Kidney (tissue), 14 donors: Measurements from ENCODE around the gene NUCB1. TPM values are rescaled to one million over a fixed set of nuclear protein-coding genes. Genes with fewer than 3 reads are reported as not detected.

ENCODE experiments used
- DNase-seq, 5 donors: peaks; one replicate each; pipeline ENCODE4 v3.0.0-alpha.2; 2013 to 2020
- FAIRE-seq: peaks from 2 replicates; lab custom pipeline; 2012; peaks lifted over from hg19 to GRCh38; lab: Jason Lieb, UNC
- H3K27ac ChIP-seq, 2 donors: one replicate each; pipeline ENCODE4 v1.7.0; 2013; ENCODE audit warnings: low read depth in 2 of 2, low read length in 2 of 2, inconsistent platforms in 1 of 2
- H3K27me3 ChIP-seq: one replicate; pipeline ENCODE4 v1.7.1; 2013; ENCODE audit warnings: low read length, inconsistent platforms; ENCODE audit not compliant: control insufficient read depth, insufficient read depth
- H3K36me3 ChIP-seq, 3 donors: one replicate each; pipeline versions ENCODE4 v1.7.0 to v1.7.1; 2013; ENCODE audit warnings: low read length in 3 of 3, control low read depth in 1 of 3, inconsistent platforms in 1 of 3; ENCODE audit not compliant: insufficient read depth in 3 of 3, control insufficient read depth in 2 of 3
- H3K4me1 ChIP-seq, 3 donors: one replicate each; pipeline versions ENCODE4 v1.7.0 to v1.7.1; 2013; ENCODE audit warnings: low read length in 3 of 3, inconsistent platforms in 1 of 3, low read depth in 1 of 3; ENCODE audit not compliant: control insufficient read depth in 2 of 3, insufficient read depth in 2 of 3
- H3K4me3 ChIP-seq, 3 donors: one replicate each; pipeline versions ENCODE4 v1.7.0 to v1.8.1; 2013; ENCODE audit warnings: low read length in 3 of 3, control low read depth in 1 of 3, inconsistent platforms in 1 of 3
- H3K9ac ChIP-seq, 3 donors: one replicate each; pipeline versions ENCODE4 v1.7.0 to v1.7.1; 2013; ENCODE audit warnings: low read length in 3 of 3, control low read depth in 1 of 3, inconsistent platforms in 1 of 3
- H3K9me3 ChIP-seq, 3 donors: one replicate each; pipeline versions ENCODE4 v1.7.0 to v1.7.1; 2013; ENCODE audit warnings: low read length in 3 of 3, control low read depth in 1 of 3, inconsistent platforms in 1 of 3; ENCODE audit not compliant: control insufficient read depth in 2 of 3, insufficient read depth in 1 of 3
- CTCF ChIP-seq: IDR thresholded peaks from 3 replicates; pipeline ENCODE4 v1.5.1; 2012; ENCODE audit warnings: mild to moderate bottlenecking, moderate library complexity, borderline replicate concordance; ENCODE audit not compliant: insufficient read depth; ENCODE audit errors: extremely low read depth
- intact Hi-C: fragments of 100-400 bp; cut with DNase I; formaldehyde crosslinking; loops from one replicate; pipeline ENCODE4 v1.11.1; 2022
- polyA plus RNA-seq: library from polyadenylated mRNA; stranded (reverse); fragments of 350-450 nt; fragmentation: Illumina TruSeq; extraction: RNeasy Lipid Tissue Mini Kit (QIAGEN cat#74804); gene quantifications from one replicate; pipeline ENCODE4 v1.2.3, GENCODE V29; 2014; ENCODE audit warnings: low read depth, low replicate concordance; ENCODE audit not compliant: insufficient read depth
- total RNA-seq: library from RNA; stranded (reverse); fragmentation: NEBNext Ultra II Directional; extraction: Animal tissue kit (Norgen Biotek cat#: 25700); gene quantifications from one replicate; pipeline ENCODE4 v1.2.1, GENCODE V29; 2021
- donor health status: control.
- donor health status: control.
- donor health status: control.
- donor health status: control.
- donor health status: control.
- donor health status: DM: yes; HTN: yes; CAD: no.
- donor health status: Normal renal cell carcinoma (clear cell type).

NUCB1 gene
- total and polyA plus RNA-seq, 2 donors from 2014 or later, result 265 to 503 TPM

GRCh38 chr19:48962029-48962848 is 62.1 kb downstream of the NUCB1 start:
- no peaks in the 10 kb centered on the region for H3K9me3 ChIP-seq
- H3K27ac ChIP-seq, result peak overlapping the region; percentile 83 to 92
- peak overlapping the region in 1 of 3 donors; percentile 39 for H3K4me3 ChIP-seq
- H3K9ac ChIP-seq, result peak overlapping the region in 1 of 3 donors; percentile 67
- peaks cover 0 to 26% (median 21%) of the 10 kb centered on the region in 3 donors for H3K4me1 ChIP-seq
- intact Hi-C loops, result no loop called here
- H3K27me3 ChIP-seq, result no peaks in the 10 kb centered on the region
- DNase-seq (peak in 3 of 5 donors; percentile 64 to 92 (median 74)), FAIRE-seq (no peak)
- peaks cover 3 to 20% (median 4%) of the 10 kb centered on the region in 3 donors for H3K36me3 ChIP-seq
- TF ChIP-seq CTCF, result no peak

- peak overlapping the region in 1 of 3 donors; percentile 74 for H3K9ac ChIP-seq
- H3K4me3 ChIP-seq, result peak overlapping the region in 1 of 3 donors; percentile 57
- H3K4me1 ChIP-seq, result peaks cover 0 to 26% (median 21%) of the 10 kb centered on the region in 3 donors
- intact Hi-C loops, result no loop called here
- H3K9me3 ChIP-seq, result no peaks in the 10 kb centered on the region
- H3K27ac ChIP-seq, result peak overlapping the region; percentile 92 to 95
- no peak for TF ChIP-seq CTCF
- DNase-seq (no peak), FAIRE-seq (no peak)
- H3K27me3 ChIP-seq, result no peaks in the 10 kb centered on the region
- H3K36me3 ChIP-seq, result peaks cover 3 to 20% (median 4%) of the 10 kb centered on the region in 3 donors
These were observed 62.7 kb downstream of the NUCB1 start for GRCh38 chr19:48962849-48963165.

GRCh38 chr19:48963371-48964204 is 63.5 kb downstream of the NUCB1 start:
- no peak for TF ChIP-seq CTCF
- H3K4me1 ChIP-seq, result peaks cover 0 to 29% (median 21%) of the 10 kb centered on the region in 3 donors
- H3K9me3 ChIP-seq, result no peaks in the 10 kb centered on the region
- peaks cover 3 to 28% (median 4%) of the 10 kb centered on the region in 3 donors for H3K36me3 ChIP-seq
- peak overlapping the region in 2 of 3 donors; percentile 57 to 73 for H3K4me3 ChIP-seq
- intact Hi-C loops, result no loop called here
- peak overlapping the region; percentile 92 to 95 for H3K27ac ChIP-seq
- DNase-seq (peak; percentile 64 to 94 (median 82)), FAIRE-seq (no peak)
- H3K9ac ChIP-seq, result peak overlapping the region in 2 of 3 donors; percentile 57 to 74
- no peaks in the 10 kb centered on the region for H3K27me3 ChIP-seq
